K562 (cell line): Measurements from ENCODE around the gene DTNBP1. TPM values are rescaled to one million over a fixed set of nuclear protein-coding genes. Genes with fewer than 3 reads are reported as not detected.
A peak's percentile ranks its signal among the peaks of the same experiment; 100 is the strongest.

Source experiments
- ATAC-seq: fragments of 200-7000 bp; cut with Tn5 transposase; 3 replicates; pipeline ENCODE4 v1.9.1; 2020; ENCODE audit warnings: moderate library complexity
- BruUV-seq: library from RNA; stranded (reverse); fragments of 400-500 nt; replicated peaks from 2 replicates; lab custom pipeline; 2021; lab: Mats Ljungman, UMichigan
- CTCF ChIA-PET: fragments of 300-600 bp; formaldehyde crosslinking; extraction: SDS; loops from one replicate; lab custom pipeline; 2021; ENCODE audit warnings: low intra/inter-chr PET ratio; lab: Yijun Ruan, JAX
- POLR2A ChIA-PET: fragments of 300-600, 350-650 bp; sonication (Branson Sonifier 250); formaldehyde crosslinking; extraction: SDS; loops from one replicate; lab custom pipeline; 2021; ENCODE audit warnings: antibody characterized with exemption, inconsistent platforms; lab: Yijun Ruan, JAX
- DNase-seq, 4 experiments: peaks; one replicate each; pipeline versions ENCODE4 v3.0.0 to v3.0.0-alpha.2; 2011 to 2018; ENCODE audit warnings: low spot score in 3 of 4, mixed read lengths in 3 of 4; ENCODE audit errors: extremely low read depth in 1 of 4
- FAIRE-seq: peaks from 2 replicates; lab custom pipeline; 2011; peaks lifted over from hg19 to GRCh38; lab: Jason Lieb, UNC
- H2AFZ ChIP-seq: 2 replicates; pipeline ENCODE4 v1.6.0; 2011; ENCODE audit warnings: low read depth, low read length, control low read depth, inconsistent platforms
- H3K27ac ChIP-seq: fragments of 200-600 bp; 3 replicates; pipeline ENCODE4 v1.8.0; 2011; ENCODE audit warnings: low read depth, mild to moderate bottlenecking, control low read depth, inconsistent platforms, low read length, moderate library complexity, mixed read lengths; ENCODE audit errors: extremely low read depth
- H3K27me3 ChIP-seq, 2 experiments: fragments of 300-600 bp in 1 of 2; 2 replicates in 1 of 2; 3 replicates in 1 of 2; pipeline versions ENCODE4 v1.6.0 to v1.8.0; 2011; ENCODE audit warnings: inconsistent platforms in 2 of 2, low read length in 2 of 2, mild to moderate bottlenecking in 1 of 2, mixed read lengths in 1 of 2, moderate library complexity in 1 of 2; ENCODE audit not compliant: control insufficient read depth in 2 of 2, insufficient read depth in 2 of 2
- H3K36me3 ChIP-seq: fragments of 300-600 bp; 3 replicates; pipeline ENCODE4 v1.8.0; 2011; ENCODE audit warnings: mild to moderate bottlenecking, low read length, inconsistent platforms; ENCODE audit not compliant: control insufficient read depth, insufficient read depth
- H3K4me1 ChIP-seq, 2 experiments: fragments of 200-600 bp in 1 of 2; replicated peaks in 1 of 2; 2 replicates in 1 of 2; 3 replicates in 1 of 2; pipeline versions ENCODE4 v1.5.1 to v1.8.0; 2011; ENCODE audit warnings: inconsistent platforms in 2 of 2, low read length in 2 of 2, mild to moderate bottlenecking in 1 of 2, mixed read lengths in 1 of 2, moderate library complexity in 1 of 2; ENCODE audit not compliant: control insufficient read depth in 2 of 2, insufficient read depth in 2 of 2
- H3K4me2 ChIP-seq: 2 replicates; pipeline ENCODE4 v1.6.1; 2011; ENCODE audit warnings: low read length, control low read depth, inconsistent platforms, mixed read lengths; ENCODE audit not compliant: insufficient read depth
- H3K4me3 ChIP-seq: fragments of 200-600 bp; sonication (generic), shearing (Covaris generic); 2 replicates; pipeline ENCODE4 v1.5.1; 2016; ENCODE audit warnings: control low read depth, inconsistent platforms
- H3K79me2 ChIP-seq: fragments of 200-600 bp; 3 replicates; pipeline ENCODE4 v1.8.0; 2011; ENCODE audit warnings: low read length, inconsistent platforms; ENCODE audit not compliant: control insufficient read depth, insufficient read depth
- H3K9ac ChIP-seq, 2 experiments: 2 replicates each; pipeline versions ENCODE4 v1.6.0 to v1.6.1; 2011; ENCODE audit warnings: low read depth in 2 of 2, low read length in 2 of 2, control low read depth in 1 of 2, inconsistent platforms in 1 of 2, mild to moderate bottlenecking in 1 of 2, mixed read lengths in 1 of 2; ENCODE audit not compliant: insufficient read depth in 1 of 2
- H3K9me1 ChIP-seq: one replicate; pipeline ENCODE4 v1.6.0; 2011; ENCODE audit warnings: inconsistent platforms, mild to moderate bottlenecking, low read length, moderate library complexity; ENCODE audit not compliant: control insufficient read depth, insufficient read depth
- H3K9me3 ChIP-seq: replicated peaks from 2 replicates; pipeline ENCODE4 v1.5.1; 2011; ENCODE audit warnings: low read depth, low read length, inconsistent platforms; ENCODE audit not compliant: control insufficient read depth, insufficient read depth
- H4K20me1 ChIP-seq: replicated peaks from 2 replicates; pipeline ENCODE4 v1.6.1; 2011; ENCODE audit warnings: low read length, inconsistent platforms, mixed read lengths; ENCODE audit not compliant: control insufficient read depth, insufficient read depth
- ARID1B ChIP-seq: fragments of 450-650 bp; IDR thresholded peaks from 2 replicates; pipeline ENCODE4 v1.6.1; 2016; ENCODE audit warnings: antibody characterized with exemption, mild to moderate bottlenecking, inconsistent platforms
- ARNT ChIP-seq, 2 experiments: fragments of 450-650 bp; IDR thresholded peaks; 2 replicates each; pipeline ENCODE4 v1.6.1; 2016; ENCODE audit warnings: mild to moderate bottlenecking in 1 of 2
- BHLHE40 ChIP-seq: IDR thresholded peaks from 2 replicates; pipeline ENCODE4 v1.6.1; 2011; ENCODE audit warnings: low read length, improper control_type of control experiment
- EGR1 ChIP-seq: fragments of 450-650 bp; conservative IDR thresholded peaks from 2 replicates; pipeline ENCODE4 v1.6.1; 2017; ENCODE audit warnings: mild to moderate bottlenecking
- MCM5 ChIP-seq: fragments of 450-650 bp; IDR thresholded peaks from 2 replicates; pipeline ENCODE4 v1.6.1; 2016; ENCODE audit warnings: low read depth
- RAD21 ChIP-seq, 2 experiments: fragments of 250-450 bp in 1 of 2; fragments of 450-650 bp in 1 of 2; sonication (Bioruptor Pico) in 1 of 2; formaldehyde crosslinking in 1 of 2; IDR thresholded peaks in 1 of 2; conservative IDR thresholded peaks in 1 of 2; 2 replicates each; pipeline versions ENCODE4 v1.4.0 to v1.8.0; 2020 to 2022; ENCODE audit warnings: mild to moderate bottlenecking in 2 of 2, moderate library complexity in 1 of 2
- TBP ChIP-seq: optimal IDR thresholded peaks from 2 replicates; pipeline ENCODE3; 2011; ENCODE audit warnings: low read depth, low read length, improper control_type of control experiment
- WGBS: fragments of 100-300 bp; shearing (Covaris generic); methylation state at CpG from one replicate; pipeline ENCODE4 v1.1.6; 2016; ENCODE audit warnings: low coverage, mixed read lengths; ENCODE audit not compliant: insufficient coverage; ENCODE audit errors: missing lambda C conversion rate; 5-methylcytosine and 5-hydroxymethylcytosine counted together
- in situ Hi-C: fragments of 300-500 bp; cut with MboI; formaldehyde crosslinking; loops from 4 replicates; pipeline ENCODE4 v1.15.0; 2018; ENCODE audit warnings: inconsistent platforms, mixed read lengths
- intact Hi-C: fragments of 100-400 bp; cut with micrococcal nuclease; formaldehyde crosslinking; loops from 2 replicates; pipeline ENCODE4 v1.14.2; 2022
- polyA plus RNA-seq, 8 experiments: library from polyadenylated mRNA; depleted of rRNA in 4 of 8; stranded (reverse) in 5 of 8; unstranded in 3 of 8; fragments of >200 nt; fragmentation: Nextera tagmentation in 2 of 8; fragmentation: Illumina TruSeq in 1 of 8; extraction: Ambion mirVana in 2 of 8; extraction: Trizol in 1 of 8; gene quantifications; 2 replicates each; pipeline versions ENCODE4 v1.2.1 to v1.2.3, GENCODE V29; 2011 to 2014; ENCODE audit warnings: inconsistent platforms in 1 of 8, missing spikeins in 1 of 8
- total RNA-seq, 7 experiments: library from RNA; depleted of rRNA in 6 of 7; stranded (reverse); fragments of >200 nt in 6 of 7; fragmentation: Illumina TruSeq in 2 of 7; extraction: Trizol in 2 of 7; gene quantifications; 2 replicates each; pipeline versions ENCODE4 v1.2.1 to v1.2.3, GENCODE V29; 2011 to 2021; ENCODE audit warnings: low replicate concordance in 1 of 7
- TF ChIP-seq, protein P1 (sequence below), 3 experiments: IDR thresholded peaks in 2 of 3; conservative IDR thresholded peaks in 1 of 3; 2 replicates each; pipeline ENCODE4 v1.5.1; 2011 to 2012; ENCODE audit warnings: low read length in 3 of 3, mild to moderate bottlenecking in 3 of 3, control low read depth in 2 of 3, improper control_type of control experiment in 1 of 3, inconsistent platforms in 1 of 3, low read depth in 1 of 3, mixed read lengths in 1 of 3, moderate library complexity in 1 of 3; ENCODE audit not compliant: insufficient read depth in 2 of 3
- TF ChIP-seq, protein P2 (sequence below): fragments of 450-650 bp; IDR thresholded peaks from 2 replicates; pipeline ENCODE4 v1.6.1; 2016; ENCODE audit warnings: low read depth, mild to moderate bottlenecking, moderate library complexity

DTNBP1 gene
- total and polyA plus RNA-seq, 9 of the 15 experiments (the other 6 are each of a cell fraction or from before 2014, with no cell fraction given), result 16.7 to 54.5 (median 21.4) TPM

DNA sequence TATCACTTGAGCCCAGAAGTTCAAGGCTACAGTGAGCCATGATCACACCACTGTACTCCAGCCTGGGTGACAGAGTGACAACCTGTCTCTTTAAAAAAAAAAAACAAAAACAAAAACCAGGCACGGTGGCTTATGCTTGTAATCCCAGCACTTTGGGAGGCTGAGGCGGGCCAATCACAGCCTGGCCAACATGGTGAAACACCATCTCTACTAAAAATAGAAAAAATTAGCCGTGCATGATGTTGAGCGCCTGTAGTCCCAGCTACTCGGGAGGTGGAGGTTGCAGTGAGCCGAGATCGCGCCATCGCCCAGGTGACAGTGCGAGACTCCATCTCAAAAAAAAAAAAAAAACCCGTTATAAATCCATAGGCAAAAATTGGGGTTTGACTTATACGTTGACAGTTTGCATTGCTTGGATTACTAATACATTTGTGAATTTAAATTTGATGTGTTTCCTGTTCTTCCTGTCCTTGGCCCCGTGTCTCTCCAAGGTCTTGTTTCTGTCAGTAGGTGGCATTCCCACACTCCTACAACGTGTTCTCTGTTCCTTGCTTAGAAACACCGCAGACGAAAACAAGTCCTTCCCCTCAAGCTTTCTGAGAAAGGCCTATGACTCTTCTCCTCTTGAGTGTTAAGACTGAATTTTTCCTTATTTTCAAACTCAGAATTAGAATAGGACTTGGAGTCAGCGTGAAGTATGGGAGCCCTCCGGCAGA, 147.0 kb downstream of the DTNBP1 start:
- ChIA-PET POLR2A (no interaction called here), CTCF (no interaction called here)
- intact Hi-C loops (loop anchor here (1.0 kb wide), 1 partner anchor 107 kb away; no protein-coding TSS in a partner anchor), in situ Hi-C loops (no loop called here)
- peaks cover 92% of the 10 kb centered on the region; the same call in 2 of the 3 replicates for H3K36me3 ChIP-seq
- no peaks in the 10 kb centered on the region for H3K9me1 ChIP-seq
- no peaks in the 10 kb centered on the region for H3K9me3 ChIP-seq
- no peak overlapping the region for H3K4me3 ChIP-seq
- no TSS peak for BruUV-seq
- ATAC-seq, result no peak
- peaks cover under 1 to 29% of the 10 kb centered on the region in 2 experiments; a peak in 2 of 5 replicates for H3K4me1 ChIP-seq
- no peaks in the 10 kb centered on the region for H4K20me1 ChIP-seq
- no peak overlapping the region for H2AFZ ChIP-seq
- peak; percentile 55 for FAIRE-seq
- no peak overlapping the region for H3K4me2 ChIP-seq
- H3K27me3 ChIP-seq, result no peaks in the 10 kb centered on the region
- DNase-seq, result no peak
- TF ChIP-seq ARID1B (no peak), EGR1 (no peak), RAD21 (CRISPR knock-in tag; conservative IDR thresholded peaks at IDR 0.05 in 1 of 2, IDR thresholded peaks at IDR 0.05 in 1 of 2) (peak in 1 of 2 experiments; percentile 48; a peak in 2 of 4 replicates), MCM5 (no peak), BHLHE40 (no peak), ARNT (IDR thresholded peaks at IDR 0.05) (no peak), TBP (no peak)
- TF ChIP-seq, protein P1, sequence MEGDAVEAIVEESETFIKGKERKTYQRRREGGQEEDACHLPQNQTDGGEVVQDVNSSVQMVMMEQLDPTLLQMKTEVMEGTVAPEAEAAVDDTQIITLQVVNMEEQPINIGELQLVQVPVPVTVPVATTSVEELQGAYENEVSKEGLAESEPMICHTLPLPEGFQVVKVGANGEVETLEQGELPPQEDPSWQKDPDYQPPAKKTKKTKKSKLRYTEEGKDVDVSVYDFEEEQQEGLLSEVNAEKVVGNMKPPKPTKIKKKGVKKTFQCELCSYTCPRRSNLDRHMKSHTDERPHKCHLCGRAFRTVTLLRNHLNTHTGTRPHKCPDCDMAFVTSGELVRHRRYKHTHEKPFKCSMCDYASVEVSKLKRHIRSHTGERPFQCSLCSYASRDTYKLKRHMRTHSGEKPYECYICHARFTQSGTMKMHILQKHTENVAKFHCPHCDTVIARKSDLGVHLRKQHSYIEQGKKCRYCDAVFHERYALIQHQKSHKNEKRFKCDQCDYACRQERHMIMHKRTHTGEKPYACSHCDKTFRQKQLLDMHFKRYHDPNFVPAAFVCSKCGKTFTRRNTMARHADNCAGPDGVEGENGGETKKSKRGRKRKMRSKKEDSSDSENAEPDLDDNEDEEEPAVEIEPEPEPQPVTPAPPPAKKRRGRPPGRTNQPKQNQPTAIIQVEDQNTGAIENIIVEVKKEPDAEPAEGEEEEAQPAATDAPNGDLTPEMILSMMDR (IDR thresholded peaks at IDR 0.05 in 2 of 3, conservative IDR thresholded peaks at IDR 0.05 in 1 of 3; ENCODE audit: insufficient read depth in 2 of 3, low read depth in 1 of 3, low read length in 3 of 3), result peak in 1 of 3 experiments; percentile 14; a peak in 1 of 6 replicates
- TF ChIP-seq, protein P2, sequence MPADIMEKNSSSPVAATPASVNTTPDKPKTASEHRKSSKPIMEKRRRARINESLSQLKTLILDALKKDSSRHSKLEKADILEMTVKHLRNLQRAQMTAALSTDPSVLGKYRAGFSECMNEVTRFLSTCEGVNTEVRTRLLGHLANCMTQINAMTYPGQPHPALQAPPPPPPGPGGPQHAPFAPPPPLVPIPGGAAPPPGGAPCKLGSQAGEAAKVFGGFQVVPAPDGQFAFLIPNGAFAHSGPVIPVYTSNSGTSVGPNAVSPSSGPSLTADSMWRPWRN, result no peak
- H3K79me2 ChIP-seq, result no peaks in the 10 kb centered on the region
- 85% methylated on average over 15 of the region's 18 CpGs for WGBS
- H3K9ac ChIP-seq, result no peak overlapping the region
- no peak overlapping the region for H3K27ac ChIP-seq
